ENCODE data around the gene SMAD1. TPM values are rescaled to one million over a fixed set of nuclear protein-coding genes. Genes with fewer than 3 reads are reported as not detected.
"Not testable (repeated sequence)": the region's sequence is repeated elsewhere in the genome, so short reads cannot be mapped to it uniquely, and the experiment has no call there.

Gene SMAD1
- total RNA-seq, 1 donor from 2014 or later: 57.5 TPM

DNA sequence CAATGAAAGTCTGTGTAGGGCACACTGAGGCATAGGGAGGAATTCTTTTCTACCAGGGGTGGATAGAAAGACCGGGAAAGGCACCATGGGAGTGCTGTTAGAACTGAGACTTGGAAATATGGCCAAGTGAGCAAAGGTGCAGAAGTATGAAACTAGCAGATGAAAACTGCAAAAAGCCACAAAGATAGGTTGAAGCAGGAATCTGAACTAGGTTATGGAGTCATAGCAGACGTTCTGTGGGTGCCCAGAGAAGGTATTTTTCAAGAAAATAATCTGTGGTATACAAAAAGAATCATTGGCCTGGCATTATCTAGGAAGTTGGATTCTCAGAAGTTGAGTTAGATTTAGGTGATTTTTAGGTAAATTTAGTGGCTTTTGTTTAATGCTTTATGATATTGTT, 48.5 kb downstream of the SMAD1 start:
- no peaks in the 10 kb centered on the region for H3K36me3 Mint-ChIP-seq (ENCODE audit: unreplicated experiment)
- no peaks in the 10 kb centered on the region for H3K9me3 Mint-ChIP-seq (ENCODE audit: unreplicated experiment)
- DNase-seq: no peak
- no peak overlapping the region for H3K27ac Mint-ChIP-seq (ENCODE audit: unreplicated experiment)
- H3K4me1 Mint-ChIP-seq (ENCODE audit: low read depth, unreplicated experiment): peaks cover 21% of the 10 kb centered on the region
- peaks cover 2% of the 10 kb centered on the region for H3K27me3 Mint-ChIP-seq (ENCODE audit: unreplicated experiment)
- H3K4me3 Mint-ChIP-seq (ENCODE audit: unreplicated experiment): no peak overlapping the region
- TF ChIP-seq, protein P1, sequence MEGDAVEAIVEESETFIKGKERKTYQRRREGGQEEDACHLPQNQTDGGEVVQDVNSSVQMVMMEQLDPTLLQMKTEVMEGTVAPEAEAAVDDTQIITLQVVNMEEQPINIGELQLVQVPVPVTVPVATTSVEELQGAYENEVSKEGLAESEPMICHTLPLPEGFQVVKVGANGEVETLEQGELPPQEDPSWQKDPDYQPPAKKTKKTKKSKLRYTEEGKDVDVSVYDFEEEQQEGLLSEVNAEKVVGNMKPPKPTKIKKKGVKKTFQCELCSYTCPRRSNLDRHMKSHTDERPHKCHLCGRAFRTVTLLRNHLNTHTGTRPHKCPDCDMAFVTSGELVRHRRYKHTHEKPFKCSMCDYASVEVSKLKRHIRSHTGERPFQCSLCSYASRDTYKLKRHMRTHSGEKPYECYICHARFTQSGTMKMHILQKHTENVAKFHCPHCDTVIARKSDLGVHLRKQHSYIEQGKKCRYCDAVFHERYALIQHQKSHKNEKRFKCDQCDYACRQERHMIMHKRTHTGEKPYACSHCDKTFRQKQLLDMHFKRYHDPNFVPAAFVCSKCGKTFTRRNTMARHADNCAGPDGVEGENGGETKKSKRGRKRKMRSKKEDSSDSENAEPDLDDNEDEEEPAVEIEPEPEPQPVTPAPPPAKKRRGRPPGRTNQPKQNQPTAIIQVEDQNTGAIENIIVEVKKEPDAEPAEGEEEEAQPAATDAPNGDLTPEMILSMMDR (IDR thresholded peaks at IDR 0.05; ENCODE audit: partially characterized antibody, unreplicated experiment): no peak

DNA sequence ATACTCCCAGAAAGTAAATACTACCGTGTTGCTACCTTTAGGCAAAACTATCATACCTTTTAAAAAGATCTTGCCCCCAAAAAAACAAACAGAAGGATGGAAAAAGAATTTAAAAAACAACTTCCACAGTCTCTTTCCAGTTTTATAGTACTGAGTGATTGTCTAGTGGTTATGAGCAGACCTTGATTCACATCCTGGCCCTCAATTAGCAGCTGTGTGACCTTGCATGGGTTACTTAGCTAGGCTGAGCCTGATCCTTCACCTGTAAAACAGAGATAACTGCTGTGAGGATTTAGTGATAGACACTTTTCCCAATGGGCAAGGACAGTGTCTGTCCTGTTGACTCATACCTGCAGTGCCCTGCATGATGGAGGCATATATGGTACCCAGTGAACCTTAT, 49.0 kb downstream of the SMAD1 start:
- TF ChIP-seq, protein P1 (IDR thresholded peaks at IDR 0.05; ENCODE audit: partially characterized antibody, unreplicated experiment): no peak
- Mint-ChIP-seq H3K36me3 (ENCODE audit: unreplicated experiment) (no peaks in the 10 kb centered on the region), H3K4me3 (ENCODE audit: unreplicated experiment) (no peak overlapping the region), H3K4me1 (ENCODE audit: low read depth, unreplicated experiment) (peaks cover 24% of the 10 kb centered on the region), H3K27ac (ENCODE audit: unreplicated experiment) (no peak overlapping the region), H3K27me3 (ENCODE audit: unreplicated experiment) (peaks cover 2% of the 10 kb centered on the region), H3K9me3 (ENCODE audit: unreplicated experiment) (no peaks in the 10 kb centered on the region)
- no peak for DNase-seq

DNA sequence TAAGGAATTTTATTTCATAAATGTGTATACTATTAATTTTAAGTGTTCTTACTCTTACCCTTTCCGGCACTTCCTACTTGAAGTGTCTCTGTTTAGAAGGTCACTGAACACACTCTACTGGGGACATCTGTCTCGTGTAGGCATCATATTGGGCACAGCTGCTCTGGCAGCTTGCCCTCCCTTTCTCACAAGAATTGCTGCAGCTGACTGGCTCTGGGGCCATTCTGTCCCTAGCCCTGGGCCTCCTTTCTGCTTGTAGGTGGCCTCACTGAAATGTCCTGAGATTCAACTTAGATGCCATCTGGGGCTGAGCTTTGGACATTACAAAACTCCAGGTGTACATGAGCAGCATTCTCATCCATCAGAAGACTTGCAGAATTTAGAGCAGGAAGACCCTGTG, 49.6 kb downstream of the SMAD1 start:
- H3K4me3 Mint-ChIP-seq (ENCODE audit: unreplicated experiment): no peak overlapping the region
- peak; percentile 37 for DNase-seq
- no peaks in the 10 kb centered on the region for H3K9me3 Mint-ChIP-seq (ENCODE audit: unreplicated experiment)
- H3K27me3 Mint-ChIP-seq (ENCODE audit: unreplicated experiment): peaks cover 2% of the 10 kb centered on the region
- H3K36me3 Mint-ChIP-seq (ENCODE audit: unreplicated experiment): no peaks in the 10 kb centered on the region
- H3K27ac Mint-ChIP-seq (ENCODE audit: unreplicated experiment): peak overlapping the region; percentile 59
- TF ChIP-seq, protein P1 (IDR thresholded peaks at IDR 0.05; ENCODE audit: partially characterized antibody, unreplicated experiment): no peak
- peaks cover 24% of the 10 kb centered on the region for H3K4me1 Mint-ChIP-seq (ENCODE audit: low read depth, unreplicated experiment)

DNA sequence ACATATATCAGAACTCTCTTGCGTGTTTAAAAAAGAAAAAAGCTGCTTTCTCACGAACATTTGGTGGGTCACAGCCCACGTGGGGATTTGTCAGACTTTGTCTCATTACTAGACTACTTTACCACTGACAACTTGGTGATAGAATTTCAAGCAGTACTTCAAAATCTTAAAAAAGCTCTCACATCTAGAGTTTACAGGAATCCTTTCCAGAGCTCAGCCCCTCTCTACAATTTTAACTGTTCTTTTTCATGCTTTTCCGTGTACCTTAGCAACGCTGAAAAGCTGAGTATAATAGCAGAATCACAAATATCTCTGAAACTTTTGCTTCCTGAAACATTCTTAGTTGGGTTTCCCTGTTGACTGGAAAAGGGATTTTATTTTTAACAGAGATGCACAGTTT, 50.2 kb downstream of the SMAD1 start:
- TF ChIP-seq, protein P1 (IDR thresholded peaks at IDR 0.05; ENCODE audit: partially characterized antibody, unreplicated experiment): no peak
- no peaks in the 10 kb centered on the region for H3K9me3 Mint-ChIP-seq (ENCODE audit: unreplicated experiment)
- H3K36me3 Mint-ChIP-seq (ENCODE audit: unreplicated experiment): no peaks in the 10 kb centered on the region
- peaks cover 2% of the 10 kb centered on the region for H3K27me3 Mint-ChIP-seq (ENCODE audit: unreplicated experiment)
- peaks cover 24% of the 10 kb centered on the region for H3K4me1 Mint-ChIP-seq (ENCODE audit: low read depth, unreplicated experiment)
- DNase-seq: no peak
- H3K27ac Mint-ChIP-seq (ENCODE audit: unreplicated experiment): no peak overlapping the region
- peak overlapping the region; percentile 25 for H3K4me3 Mint-ChIP-seq (ENCODE audit: unreplicated experiment)

DNA sequence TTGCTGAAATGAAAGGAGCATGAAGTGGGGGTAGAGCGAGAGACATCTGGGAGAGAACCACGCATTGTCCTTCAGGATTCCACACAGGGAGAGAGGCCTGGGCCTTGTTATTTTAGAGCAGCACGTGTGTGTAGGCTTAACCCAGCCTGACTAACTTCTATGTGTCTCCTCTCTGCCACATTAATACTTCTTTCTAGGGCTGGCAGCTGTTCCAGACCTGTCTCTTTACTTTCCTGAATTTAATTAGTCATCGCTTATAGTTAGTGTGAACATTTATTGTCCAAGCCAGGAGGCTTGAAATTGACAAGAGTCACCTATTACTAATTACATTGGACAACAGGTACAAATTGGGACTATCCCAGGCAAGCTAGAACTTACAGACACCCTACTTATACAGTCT, 51.3 kb downstream of the SMAD1 start:
- TF ChIP-seq, protein P1 (IDR thresholded peaks at IDR 0.05; ENCODE audit: partially characterized antibody, unreplicated experiment): no peak
- H3K27me3 Mint-ChIP-seq (ENCODE audit: unreplicated experiment): peaks cover 2% of the 10 kb centered on the region
- H3K36me3 Mint-ChIP-seq (ENCODE audit: unreplicated experiment): no peaks in the 10 kb centered on the region
- peaks cover 30% of the 10 kb centered on the region for H3K4me1 Mint-ChIP-seq (ENCODE audit: low read depth, unreplicated experiment)
- no peak overlapping the region for H3K4me3 Mint-ChIP-seq (ENCODE audit: unreplicated experiment)
- H3K9me3 Mint-ChIP-seq (ENCODE audit: unreplicated experiment): no peaks in the 10 kb centered on the region
- H3K27ac Mint-ChIP-seq (ENCODE audit: unreplicated experiment): no peak overlapping the region
- no peak for DNase-seq

DNA sequence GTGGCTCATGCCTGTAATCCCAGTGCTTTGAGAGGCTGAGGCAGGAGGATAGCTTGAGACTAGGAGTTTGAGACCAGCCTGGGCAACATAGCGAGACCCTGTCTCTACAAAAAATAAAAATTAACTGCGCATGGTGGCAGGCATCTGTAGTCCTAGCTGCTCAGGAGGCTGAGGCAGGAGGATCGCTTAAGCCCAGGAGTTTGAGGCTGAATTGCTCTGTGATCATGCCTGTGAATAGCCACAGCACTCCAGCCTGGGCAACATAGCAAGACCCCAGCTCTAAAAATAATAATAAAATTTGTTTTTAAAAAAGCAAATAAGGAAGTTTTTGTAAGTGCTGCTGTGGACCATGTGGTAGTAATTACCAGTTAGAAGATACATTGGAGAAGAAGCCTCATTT, 51.8 kb downstream of the SMAD1 start:
- DNase-seq; H3K27me3 Mint-ChIP-seq (ENCODE audit: unreplicated experiment); H3K36me3 Mint-ChIP-seq (ENCODE audit: unreplicated experiment); H3K9me3 Mint-ChIP-seq (ENCODE audit: unreplicated experiment); H3K4me3 Mint-ChIP-seq (ENCODE audit: unreplicated experiment); H3K27ac Mint-ChIP-seq (ENCODE audit: unreplicated experiment): not testable (repeated sequence)
- peaks cover 31% of the 10 kb centered on the region for H3K4me1 Mint-ChIP-seq (ENCODE audit: low read depth, unreplicated experiment)
